Cardiac muscle cell (in vitro differentiated cells and primary cell): Measurements from ENCODE around the gene COX7A2L. TPM values are rescaled to one million over a fixed set of nuclear protein-coding genes. Genes with fewer than 3 reads are reported as not detected.

Experiments
- DNase-seq, 2 donors: peaks; one replicate each; pipeline versions ENCODE4 v3.0.0 to v3.0.0-alpha.2; 2010 to 2017; ENCODE audit warnings: low read depth in 1 of 2, low spot score in 1 of 2
- H3K27ac ChIP-seq: fragments of 200-600 bp; sonication (generic); 2 replicates; pipeline ENCODE4 v1.5.1; 2016
- H3K27me3 ChIP-seq: fragments of 200-600 bp; sonication (generic); 2 replicates; pipeline ENCODE4 v1.6.0; 2016; ENCODE audit warnings: control low read depth
- H3K36me3 ChIP-seq: fragments of 200-600 bp; sonication (generic); 2 replicates; pipeline ENCODE4 v1.5.1; 2016; ENCODE audit warnings: control low read depth
- H3K4me1 ChIP-seq: fragments of 200-600 bp; sonication (generic); 2 replicates; pipeline ENCODE4 v1.8.1; 2017; ENCODE audit warnings: low read depth, mild to moderate bottlenecking, mixed run types
- H3K4me3 ChIP-seq: fragments of 200-600 bp; sonication (generic); 2 replicates; pipeline ENCODE4 v1.5.1; 2016; ENCODE audit warnings: mild to moderate bottlenecking
- H3K9me3 ChIP-seq: fragments of 200-600 bp; sonication (generic); 2 replicates; pipeline ENCODE4 v1.5.1; 2017; ENCODE audit warnings: low read depth, mild to moderate bottlenecking, control low read depth
- CTCF ChIP-seq: IDR thresholded peaks from 2 replicates; pipeline ENCODE4 v1.5.1; 2012; ENCODE audit warnings: low read depth, mild to moderate bottlenecking, low read length
- polyA plus RNA-seq: library from polyadenylated mRNA; unstranded; fragments of >200 nt; fragmentation: Nextera tagmentation; extraction: Ambion mirVana; gene quantifications from 2 replicates; pipeline ENCODE4 v1.2.1, GENCODE V29; 2016
- total RNA-seq: library from RNA; depleted of rRNA; stranded (reverse); fragments of >200 nt; gene quantifications from 2 replicates; pipeline ENCODE4 v1.2.3, GENCODE V29; 2016

COX7A2L gene
- total and polyA plus RNA-seq, 2 experiments from 2014 or later: 152 to 197 TPM

GRCh38 chr2:42324949-42325348 lies 36.1 kb downstream of the COX7A2L start:
- H3K27me3 ChIP-seq: no peaks in the 10 kb centered on the region
- no peak for TF ChIP-seq CTCF
- H3K36me3 ChIP-seq: peaks cover 62% of the 10 kb centered on the region
- H3K9me3 ChIP-seq: no peaks in the 10 kb centered on the region
- peak overlapping the region; percentile 53 for H3K27ac ChIP-seq
- no peak overlapping the region for H3K4me3 ChIP-seq
- H3K4me1 ChIP-seq: no peaks in the 10 kb centered on the region
- no peak for DNase-seq

- H3K4me1 ChIP-seq: no peaks in the 10 kb centered on the region
These were observed 36.8 kb downstream of the COX7A2L start for GRCh38 chr2:42324244-42324643.

DNA sequence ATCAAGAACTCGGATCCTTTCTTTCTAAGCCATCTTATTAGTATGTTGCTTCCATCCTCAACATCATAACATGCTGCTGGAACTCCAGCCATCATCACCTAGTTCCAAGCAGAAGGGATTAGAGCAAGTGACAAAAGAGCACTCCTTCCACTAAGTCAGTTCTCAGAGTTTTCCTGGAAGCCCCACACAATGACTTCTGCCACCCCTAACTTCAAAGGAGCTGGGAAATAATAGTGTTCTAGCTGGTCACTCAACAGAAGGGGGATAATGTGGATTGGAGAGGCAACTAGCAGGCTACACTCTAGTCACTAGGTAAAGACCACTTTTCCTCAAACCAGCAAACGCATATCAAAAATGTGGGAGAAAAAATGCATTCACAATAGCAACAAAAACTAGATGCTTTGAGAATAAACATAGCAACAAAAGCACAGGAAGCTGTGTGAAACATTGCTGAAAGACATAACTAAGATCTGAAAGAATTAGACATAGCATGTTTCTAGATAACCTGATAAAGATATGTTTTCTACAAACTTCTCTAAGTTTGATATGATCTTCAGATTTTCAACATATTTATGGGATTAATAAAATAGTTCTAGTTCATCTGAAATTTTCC lies 39.5 kb downstream of the COX7A2L start:
- H3K27me3 ChIP-seq: no peaks in the 10 kb centered on the region
- no peaks in the 10 kb centered on the region for H3K9me3 ChIP-seq
- H3K27ac ChIP-seq: no peak overlapping the region
- no peaks in the 10 kb centered on the region for H3K4me1 ChIP-seq
- no peak overlapping the region for H3K4me3 ChIP-seq
- H3K36me3 ChIP-seq: peaks cover 51% of the 10 kb centered on the region
- DNase-seq: no peak
- no peak for TF ChIP-seq CTCF

More at GRCh38 chr2:42324244-42324643, 36.8 kb downstream of the COX7A2L start:
- Histone ChIP-seq H3K27me3 (no peaks in the 10 kb centered on the region), H3K9me3 (no peaks in the 10 kb centered on the region), H3K36me3 (peaks cover 55% of the 10 kb centered on the region), H3K4me3 (no peak overlapping the region), H3K27ac (no peak overlapping the region)
- TF ChIP-seq CTCF: no peak
- no peak for DNase-seq

DNA sequence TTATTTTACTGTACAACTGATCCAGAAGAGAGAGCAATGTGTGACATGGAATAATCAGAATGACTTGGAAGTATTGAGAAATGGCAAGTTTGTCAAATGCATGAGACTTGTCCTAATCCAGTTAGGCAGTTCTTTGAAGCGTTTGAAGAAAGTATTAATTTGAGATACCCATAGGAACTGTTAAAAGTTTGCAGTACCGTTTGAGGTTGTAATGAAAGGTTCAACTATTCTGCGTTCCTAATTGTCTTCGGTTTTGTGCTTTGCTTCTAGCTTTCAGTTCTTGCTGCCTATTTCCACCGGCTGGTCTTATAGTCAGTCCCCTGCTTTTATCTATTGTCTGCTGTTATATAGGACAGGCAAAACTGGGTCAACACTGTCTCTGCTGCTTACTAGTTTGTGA lies 41.8 kb downstream of the COX7A2L start:
- Histone ChIP-seq H3K9me3 (no peaks in the 10 kb centered on the region), H3K27me3 (no peaks in the 10 kb centered on the region), H3K27ac (no peak overlapping the region), H3K36me3 (peaks cover 40% of the 10 kb centered on the region), H3K4me3 (no peak overlapping the region), H3K4me1 (no peaks in the 10 kb centered on the region)
- no peak for DNase-seq
- TF ChIP-seq CTCF: no peak

GRCh38 chr2:42317945-42318344 lies 43.1 kb downstream of the COX7A2L start:
- Histone ChIP-seq H3K36me3 (peaks cover 36% of the 10 kb centered on the region), H3K4me3 (no peak overlapping the region), H3K27ac (no peak overlapping the region), H3K9me3 (no peaks in the 10 kb centered on the region), H3K27me3 (no peaks in the 10 kb centered on the region), H3K4me1 (no peaks in the 10 kb centered on the region)
- DNase-seq: no peak
- no peak for TF ChIP-seq CTCF
